ENCODE results near the gene TEX10.

DNA sequence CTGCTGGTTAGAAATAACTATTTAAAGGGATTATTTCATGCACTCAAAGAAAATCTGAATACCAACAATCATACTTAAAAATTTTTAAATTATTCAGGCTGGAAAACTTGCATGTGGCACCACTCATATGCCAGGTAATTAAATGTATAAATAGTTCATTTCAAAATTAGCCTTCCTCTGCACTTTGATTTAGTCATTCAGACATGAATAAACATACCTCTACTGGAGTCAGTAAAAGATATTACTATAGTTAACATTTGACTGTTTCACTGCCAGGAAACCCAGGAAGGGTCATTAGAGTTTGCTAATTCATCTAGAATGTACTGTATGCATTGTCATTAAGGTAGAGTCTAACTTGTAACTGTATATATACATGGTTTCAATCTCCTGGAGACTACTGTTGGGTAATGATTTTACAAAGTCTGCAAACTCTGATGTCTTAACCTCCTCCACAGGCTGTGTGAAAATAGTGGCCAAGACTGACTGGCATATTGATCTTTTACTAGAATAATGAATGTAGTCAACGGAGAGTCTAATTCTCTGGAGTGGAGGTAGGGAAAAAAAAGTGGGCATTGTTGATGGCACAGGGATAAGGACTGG, 43.7 kb downstream of the TEX10 start:
- TF ChIP-seq, protein P1, sequence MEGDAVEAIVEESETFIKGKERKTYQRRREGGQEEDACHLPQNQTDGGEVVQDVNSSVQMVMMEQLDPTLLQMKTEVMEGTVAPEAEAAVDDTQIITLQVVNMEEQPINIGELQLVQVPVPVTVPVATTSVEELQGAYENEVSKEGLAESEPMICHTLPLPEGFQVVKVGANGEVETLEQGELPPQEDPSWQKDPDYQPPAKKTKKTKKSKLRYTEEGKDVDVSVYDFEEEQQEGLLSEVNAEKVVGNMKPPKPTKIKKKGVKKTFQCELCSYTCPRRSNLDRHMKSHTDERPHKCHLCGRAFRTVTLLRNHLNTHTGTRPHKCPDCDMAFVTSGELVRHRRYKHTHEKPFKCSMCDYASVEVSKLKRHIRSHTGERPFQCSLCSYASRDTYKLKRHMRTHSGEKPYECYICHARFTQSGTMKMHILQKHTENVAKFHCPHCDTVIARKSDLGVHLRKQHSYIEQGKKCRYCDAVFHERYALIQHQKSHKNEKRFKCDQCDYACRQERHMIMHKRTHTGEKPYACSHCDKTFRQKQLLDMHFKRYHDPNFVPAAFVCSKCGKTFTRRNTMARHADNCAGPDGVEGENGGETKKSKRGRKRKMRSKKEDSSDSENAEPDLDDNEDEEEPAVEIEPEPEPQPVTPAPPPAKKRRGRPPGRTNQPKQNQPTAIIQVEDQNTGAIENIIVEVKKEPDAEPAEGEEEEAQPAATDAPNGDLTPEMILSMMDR (IDR thresholded peaks at IDR 0.05) = no peak
- TF ChIP-seq POLR2A (IDR thresholded peaks at IDR 0.05) = no peak
